Activated naive CD4-positive, alpha-beta T cell treated with anti-CD3 and anti-CD28 coated beads, Interleukin-2, amount 10 ng/mL, durations not matched to agents 7 days and 5 days (primary cell): ENCODE measurements around the gene RCN1.

ENCODE experiments used
- CTCF ChIA-PET: fragments of 350-600 bp; sonication (Branson Sonifier 250); formaldehyde crosslinking; loops from one replicate; lab custom pipeline; 2021; ENCODE audit warnings: antibody characterized with exemption; lab: Charles Lee
- DNase-seq: peaks from one replicate; pipeline ENCODE4 v3.0.0-alpha.2; 2020
- H3K27ac Mint-ChIP-seq: one replicate; pipeline ENCODE4 v1.8.0; 2021; ENCODE audit warnings: mild to moderate bottlenecking, moderate library complexity, mixed read lengths
- H3K27me3 Mint-ChIP-seq: one replicate; pipeline ENCODE4 v1.8.0; 2021; ENCODE audit warnings: mild to moderate bottlenecking, mixed read lengths
- H3K36me3 Mint-ChIP-seq: one replicate; pipeline ENCODE4 v1.8.0; 2021; ENCODE audit warnings: mixed read lengths
- H3K4me1 Mint-ChIP-seq: one replicate; pipeline ENCODE4 v1.8.0; 2021; ENCODE audit warnings: mixed read lengths
- H3K4me3 Mint-ChIP-seq: one replicate; pipeline ENCODE4 v1.8.0; 2021; ENCODE audit warnings: mild to moderate bottlenecking, moderate library complexity, mixed read lengths
- H3K9me3 Mint-ChIP-seq: one replicate; pipeline ENCODE4 v1.8.0; 2021; ENCODE audit warnings: mixed read lengths

Gene RCN1

GRCh38 chr11:32141745-32142546 is 51.1 kb downstream of the RCN1 start:
- no peaks in the 10 kb centered on the region for H3K36me3 Mint-ChIP-seq
- H3K9me3 Mint-ChIP-seq = no peaks in the 10 kb centered on the region
- no peaks in the 10 kb centered on the region for H3K27me3 Mint-ChIP-seq
- no peak for DNase-seq
- CTCF ChIA-PET = interaction anchor here (0.6 kb wide), 1 partner anchor 1060 kb away, joined by 3 read pairs; no protein-coding TSS in a partner anchor
- no peak overlapping the region for H3K4me3 Mint-ChIP-seq
- H3K4me1 Mint-ChIP-seq = peaks cover 3% of the 10 kb centered on the region
- H3K27ac Mint-ChIP-seq = no peak overlapping the region

- no peaks in the 10 kb centered on the region for H3K9me3 Mint-ChIP-seq
- CTCF ChIA-PET = no interaction called here
- peaks cover 3% of the 10 kb centered on the region for H3K4me1 Mint-ChIP-seq
- H3K36me3 Mint-ChIP-seq = no peaks in the 10 kb centered on the region
- no peak for DNase-seq
- peaks cover 4% of the 10 kb centered on the region for H3K27me3 Mint-ChIP-seq
- H3K4me3 Mint-ChIP-seq = no peak overlapping the region
- H3K27ac Mint-ChIP-seq = no peak overlapping the region
These were observed 52.5 kb downstream of the RCN1 start for GRCh38 chr11:32143378-32143777.

GRCh38 chr11:32145282-32145681 is 54.4 kb downstream of the RCN1 start:
- Mint-ChIP-seq H3K4me3 (no peak overlapping the region), H3K27ac (no peak overlapping the region), H3K4me1 (peaks cover 3% of the 10 kb centered on the region), H3K9me3 (no peaks in the 10 kb centered on the region), H3K36me3 (no peaks in the 10 kb centered on the region), H3K27me3 (peaks cover 4% of the 10 kb centered on the region)
- CTCF ChIA-PET = no interaction called here
- DNase-seq = no peak

GRCh38 chr11:32148895-32149294 is 58.0 kb downstream of the RCN1 start:
- no peak for DNase-seq
- Mint-ChIP-seq H3K4me1 (peaks cover 3% of the 10 kb centered on the region), H3K9me3 (no peaks in the 10 kb centered on the region), H3K27ac (no peak overlapping the region), H3K27me3 (peaks cover 21% of the 10 kb centered on the region), H3K4me3 (no peak overlapping the region), H3K36me3 (no peaks in the 10 kb centered on the region)
- CTCF ChIA-PET = no interaction called here

- CTCF ChIA-PET = interaction anchor here (1.5 kb wide), 1 partner anchor 32 kb away, joined by 4 read pairs; no protein-coding TSS in a partner anchor
- Mint-ChIP-seq H3K4me1 (peaks cover 3% of the 10 kb centered on the region), H3K27ac (no peak overlapping the region), H3K36me3 (no peaks in the 10 kb centered on the region), H3K9me3 (no peaks in the 10 kb centered on the region), H3K27me3 (peaks cover 27% of the 10 kb centered on the region), H3K4me3 (no peak overlapping the region)
- DNase-seq = no peak
These were observed 58.9 kb downstream of the RCN1 start for GRCh38 chr11:32149748-32150147.

GRCh38 chr11:32151027-32151426 is 60.2 kb downstream of the RCN1 start:
- DNase-seq = no peak
- H3K36me3 Mint-ChIP-seq = no peaks in the 10 kb centered on the region
- peaks cover 33% of the 10 kb centered on the region for H3K27me3 Mint-ChIP-seq
- H3K4me3 Mint-ChIP-seq = no peak overlapping the region
- CTCF ChIA-PET = interaction anchor here (1.5 kb wide), 1 partner anchor 34 kb away, joined by 4 read pairs; no protein-coding TSS in a partner anchor
- H3K4me1 Mint-ChIP-seq = peaks cover 3% of the 10 kb centered on the region
- H3K9me3 Mint-ChIP-seq = no peaks in the 10 kb centered on the region
- H3K27ac Mint-ChIP-seq = no peak overlapping the region

- no peak for DNase-seq
- no peak overlapping the region for H3K4me3 Mint-ChIP-seq
- no peaks in the 10 kb centered on the region for H3K9me3 Mint-ChIP-seq
- no peaks in the 10 kb centered on the region for H3K36me3 Mint-ChIP-seq
- peaks cover 31% of the 10 kb centered on the region for H3K27me3 Mint-ChIP-seq
- CTCF ChIA-PET = no interaction called here
- H3K27ac Mint-ChIP-seq = no peak overlapping the region
- H3K4me1 Mint-ChIP-seq = peaks cover 3% of the 10 kb centered on the region
These were observed 61.3 kb downstream of the RCN1 start for GRCh38 chr11:32152216-32152615.

GRCh38 chr11:32152821-32153220 is 61.9 kb downstream of the RCN1 start:
- DNase-seq = no peak
- Mint-ChIP-seq H3K27ac (no peak overlapping the region), H3K9me3 (no peaks in the 10 kb centered on the region), H3K4me1 (peaks cover 3% of the 10 kb centered on the region), H3K27me3 (peaks cover 28% of the 10 kb centered on the region), H3K36me3 (no peaks in the 10 kb centered on the region), H3K4me3 (no peak overlapping the region)
- CTCF ChIA-PET = no interaction called here

GRCh38 chr11:32153747-32154146 is 62.9 kb downstream of the RCN1 start:
- H3K27me3 Mint-ChIP-seq = peaks cover 30% of the 10 kb centered on the region
- no peak for DNase-seq
- H3K4me1 Mint-ChIP-seq = peaks cover 3% of the 10 kb centered on the region
- no peak overlapping the region for H3K27ac Mint-ChIP-seq
- no peak overlapping the region for H3K4me3 Mint-ChIP-seq
- H3K9me3 Mint-ChIP-seq = no peaks in the 10 kb centered on the region
- CTCF ChIA-PET = interaction anchor here (0.8 to 1.2 kb wide), 2 partner anchors 22 to 108 kb away, joined by 3 read pairs; no protein-coding TSS in a partner anchor
- no peaks in the 10 kb centered on the region for H3K36me3 Mint-ChIP-seq

- Mint-ChIP-seq H3K4me3 (no peak overlapping the region), H3K36me3 (no peaks in the 10 kb centered on the region), H3K27me3 (peaks cover 32% of the 10 kb centered on the region), H3K4me1 (peaks cover 3% of the 10 kb centered on the region), H3K27ac (no peak overlapping the region), H3K9me3 (no peaks in the 10 kb centered on the region)
- CTCF ChIA-PET = interaction anchor here (0.8 to 1.2 kb wide), 2 partner anchors 21 to 108 kb away, joined by 3 read pairs; no protein-coding TSS in a partner anchor
- DNase-seq = no peak
These were observed 63.4 kb downstream of the RCN1 start for GRCh38 chr11:32154275-32154674.
